NCI-H524 (cell line): ENCODE measurements around the gene PHACTR1.

Experiments used
- DNase-seq, 2 experiments: peaks; one replicate each; lab custom pipeline; 2025; lab: John Stamatoyannopoulos, UW

The PHACTR1 gene

GRCh38 chr6:12803486-12803885 lies 86.9 kb downstream of the PHACTR1 start:
- no peak for DNase-seq

- no peak for DNase-seq
Observed at GRCh38 chr6:12804952-12805645, 88.5 kb downstream of the PHACTR1 start.

DNA sequence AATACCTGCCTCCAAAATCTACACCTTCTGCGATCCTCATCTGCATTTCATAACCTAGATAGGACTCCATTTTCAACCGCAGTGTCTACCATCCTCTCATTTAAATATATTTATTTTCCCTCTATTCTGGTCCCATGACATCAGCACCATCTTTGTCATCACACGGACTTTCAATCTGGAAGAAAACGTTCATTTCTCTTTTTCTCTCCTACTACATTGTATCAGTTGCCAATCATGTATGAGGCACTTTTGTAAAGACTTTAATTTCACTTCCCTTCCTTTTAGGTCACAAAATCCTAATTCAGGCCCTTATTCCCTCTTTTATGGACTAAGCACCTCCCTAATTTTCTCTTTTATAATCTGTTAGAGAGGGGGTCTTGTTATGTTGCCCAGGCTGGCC lies 89.6 kb downstream of the PHACTR1 start:
- DNase-seq: no peak

- DNase-seq: no peak
Observed at GRCh38 chr6:12806796-12807195, 90.2 kb downstream of the PHACTR1 start.

DNA sequence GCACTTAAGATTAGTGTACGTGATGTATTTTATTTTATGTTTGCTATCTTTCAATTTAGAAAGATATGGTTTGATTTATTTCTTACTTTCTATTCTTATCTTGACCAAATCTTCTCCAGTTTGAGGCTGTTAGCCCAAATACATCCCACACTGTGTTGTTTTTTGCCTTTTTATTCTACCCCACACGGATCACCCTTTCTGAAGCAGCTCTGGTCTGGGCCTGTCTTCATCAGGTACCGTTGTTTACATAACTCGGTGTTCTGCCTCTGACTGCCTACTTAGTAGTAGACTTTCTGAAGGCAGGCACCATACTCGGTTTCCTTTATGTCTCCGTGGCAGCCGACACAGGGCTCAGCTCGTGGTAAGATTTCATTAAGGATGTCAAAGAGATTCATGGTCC lies 95.0 kb downstream of the PHACTR1 start:
- no peak for DNase-seq

DNA sequence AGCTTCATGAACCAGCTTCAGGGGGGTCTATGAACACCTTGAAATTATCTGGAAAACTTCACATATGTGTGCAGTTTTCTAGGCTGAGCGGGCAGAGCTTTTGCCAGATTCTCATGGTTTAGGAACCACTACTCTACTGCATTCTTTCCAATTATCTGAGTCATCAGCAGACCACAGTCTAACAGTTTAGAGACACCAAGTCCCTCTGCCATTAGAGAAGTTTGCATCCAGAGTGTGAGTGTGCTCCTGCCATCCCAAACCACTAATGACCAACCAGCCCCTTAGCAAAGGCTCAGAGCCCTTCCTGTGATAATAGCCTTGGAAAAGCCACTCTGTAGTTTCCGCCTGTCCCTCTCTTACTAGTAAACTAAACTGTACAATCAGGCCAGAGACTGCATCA lies 96.8 kb downstream of the PHACTR1 start:
- DNase-seq: no peak

DNA sequence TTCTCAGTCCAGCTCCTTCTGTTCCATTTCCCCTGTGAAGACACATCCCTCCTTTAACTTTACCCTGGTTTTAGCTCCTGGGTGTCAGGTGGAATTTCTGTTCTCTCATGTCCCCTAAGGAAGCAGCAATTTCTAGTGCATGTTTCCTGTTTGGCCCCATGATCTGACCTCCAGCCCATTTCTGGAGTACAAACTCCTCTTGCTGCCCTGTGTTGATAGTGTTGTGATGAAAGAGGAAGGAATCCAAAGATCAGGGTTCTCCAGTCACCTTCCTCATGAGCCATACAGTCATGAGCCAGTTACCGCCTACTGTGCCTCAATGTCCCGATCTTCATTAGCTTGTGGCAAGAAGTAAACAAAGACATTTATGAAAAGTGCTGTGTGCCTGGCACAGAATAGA lies 97.4 kb downstream of the PHACTR1 start:
- no peak for DNase-seq

DNA sequence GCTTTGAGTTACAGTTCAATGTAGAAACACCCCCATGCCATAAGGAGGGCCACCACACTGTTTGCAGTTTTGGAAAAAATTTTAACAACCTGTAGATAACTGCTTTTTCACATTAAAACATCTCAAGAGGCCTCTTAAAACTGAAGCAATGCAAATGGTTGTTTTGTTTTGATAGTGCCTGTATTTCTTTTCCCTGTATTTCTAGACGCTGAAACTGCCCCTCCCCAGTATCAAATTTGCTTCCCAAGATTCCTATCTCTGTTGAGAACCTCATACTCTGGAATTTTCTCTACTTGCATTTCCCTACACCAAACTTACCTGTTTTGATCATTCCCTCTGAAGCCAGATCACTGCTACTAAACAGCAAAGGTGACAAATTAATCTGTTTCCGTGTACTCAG lies 98.5 kb downstream of the PHACTR1 start:
- no peak for DNase-seq

DNA sequence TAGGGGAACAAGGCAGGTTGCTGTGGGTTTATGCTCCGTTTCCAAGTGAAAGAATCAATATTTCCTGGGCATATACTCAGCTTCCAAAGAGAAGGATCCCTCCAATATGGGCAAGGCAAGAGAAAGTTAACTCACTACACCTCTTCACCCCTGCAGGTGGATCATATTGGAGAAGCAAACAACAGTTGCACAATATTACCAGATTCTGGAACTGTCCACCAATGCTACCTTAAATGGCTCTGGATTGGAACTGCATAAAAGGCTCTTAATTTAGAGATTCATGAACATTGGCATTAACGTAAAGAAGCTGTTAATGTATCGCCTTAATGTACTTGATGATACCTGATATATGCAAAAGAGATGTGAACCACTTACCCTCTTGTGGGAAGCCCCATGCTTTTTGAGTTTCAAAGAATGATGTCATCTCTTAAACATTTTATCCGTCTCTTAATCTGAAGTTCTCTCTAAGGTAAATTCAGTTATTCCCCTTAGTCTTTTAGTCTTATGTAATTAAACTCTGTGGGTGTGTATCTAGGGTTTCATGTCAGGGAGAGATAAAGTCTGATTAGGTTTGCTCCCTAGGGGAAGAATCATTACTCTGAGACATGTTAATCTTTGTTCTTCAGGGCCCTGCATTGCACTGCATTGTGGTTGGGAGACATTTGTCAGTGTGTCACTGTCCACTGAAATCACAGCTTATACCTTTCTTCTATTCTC lies 99.5 kb downstream of the PHACTR1 start:
- no peak for DNase-seq

DNA sequence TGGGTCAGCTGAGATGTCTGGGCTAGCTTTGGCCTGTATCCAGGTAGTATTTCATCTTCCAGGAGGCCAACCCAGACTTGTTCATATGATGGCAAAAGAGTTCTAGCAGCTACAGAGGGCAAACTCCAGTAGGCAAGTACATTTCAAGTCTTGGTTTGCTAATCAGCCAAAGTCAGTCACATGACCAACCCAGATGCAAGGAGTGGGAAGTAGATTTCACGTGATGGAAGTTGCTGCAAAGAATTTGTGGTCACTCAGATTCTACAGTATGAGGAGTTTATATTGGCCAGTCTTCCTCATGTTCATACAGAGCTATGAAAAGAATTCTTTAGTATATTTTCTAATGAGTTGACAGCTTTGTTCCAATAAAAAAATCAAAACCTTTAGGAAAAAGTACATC lies 101.8 kb downstream of the PHACTR1 start:
- no peak for DNase-seq

DNA sequence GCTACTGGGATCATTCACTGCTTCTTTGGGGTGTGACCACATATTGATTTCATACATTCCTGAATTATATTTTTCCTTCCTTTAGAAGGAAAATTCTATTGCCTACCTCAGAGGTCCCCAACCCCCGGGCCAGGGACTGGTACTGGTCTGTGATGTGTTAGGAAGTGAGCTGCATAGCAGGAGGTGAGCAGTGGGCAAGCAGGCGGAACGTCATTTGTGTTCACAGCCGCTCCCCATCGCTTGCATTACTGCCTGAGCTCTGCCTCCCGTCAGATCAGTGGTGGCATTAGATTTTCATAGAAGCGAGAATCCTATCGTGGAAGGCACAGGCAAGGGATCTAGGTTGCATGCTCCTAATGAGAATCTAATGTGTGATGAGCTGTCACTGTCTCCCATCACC lies 107.3 kb downstream of the PHACTR1 start:
- DNase-seq: no peak

DNA sequence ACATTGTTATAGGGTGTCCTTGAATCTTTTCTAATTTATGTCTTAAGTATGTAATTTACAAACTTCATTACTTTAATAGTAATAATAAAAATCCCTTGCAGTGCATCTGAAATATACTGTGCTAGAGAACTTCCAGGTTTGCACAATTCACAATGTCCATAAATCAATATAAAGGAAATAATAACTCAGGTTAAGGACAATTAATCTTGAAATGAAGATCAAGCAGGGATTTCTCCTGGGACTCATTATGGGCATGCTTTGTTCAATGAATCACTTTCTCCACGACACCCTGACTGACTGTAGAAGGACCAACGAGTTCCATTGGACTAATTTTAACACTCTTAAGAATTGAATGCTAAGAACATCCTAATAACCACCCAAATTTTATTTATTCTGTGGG lies 110.0 kb downstream of the PHACTR1 start:
- DNase-seq: no peak

- no peak for DNase-seq
Observed at GRCh38 chr6:12827921-12828320, 111.4 kb downstream of the PHACTR1 start.

DNA sequence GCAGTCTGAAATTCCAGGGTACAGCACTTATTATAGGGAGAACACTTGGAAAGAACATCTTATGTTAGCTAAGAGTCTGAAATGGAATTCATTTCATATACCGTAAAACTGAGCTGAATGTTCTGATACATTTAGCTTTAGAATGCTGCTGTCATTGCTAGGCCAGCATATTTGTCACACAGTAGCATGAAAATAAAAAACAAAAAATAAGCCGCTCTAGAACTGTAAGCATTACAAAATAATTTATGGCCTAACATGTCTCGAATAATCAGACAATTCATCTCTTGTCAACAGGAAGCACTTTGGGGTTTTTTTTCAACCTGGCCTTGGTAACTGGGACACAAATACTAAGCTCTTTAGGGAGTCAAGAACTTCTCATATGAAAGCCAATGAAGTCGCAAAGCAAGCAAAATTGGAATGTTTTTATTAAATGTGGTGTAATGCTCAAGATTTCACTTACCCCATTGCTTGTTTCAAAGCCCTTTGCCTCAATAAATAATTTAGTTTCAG lies 115.7 kb downstream of the PHACTR1 start:
- no peak for DNase-seq

- DNase-seq: no peak
Observed at GRCh38 chr6:12836009-12836408, 119.4 kb downstream of the PHACTR1 start.

DNA sequence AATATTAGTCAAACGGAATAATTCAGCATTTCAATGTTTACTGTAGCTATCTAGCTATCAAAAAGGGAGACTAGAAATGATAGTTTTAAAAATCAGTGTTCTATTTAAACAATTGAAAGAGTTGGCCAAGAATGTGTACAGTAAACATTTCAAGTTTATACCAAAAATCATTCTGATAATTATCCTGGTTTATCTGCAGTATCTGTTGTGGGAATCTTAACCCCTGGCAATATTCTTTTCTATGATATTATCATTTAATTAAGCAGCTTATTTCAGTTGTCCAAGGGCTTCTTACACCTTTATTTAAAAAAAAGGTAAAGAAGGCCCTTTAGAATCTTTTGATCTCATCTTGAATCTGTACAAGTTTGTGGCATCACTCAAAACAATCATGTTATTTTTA lies 125.1 kb downstream of the PHACTR1 start:
- no peak for DNase-seq

DNA sequence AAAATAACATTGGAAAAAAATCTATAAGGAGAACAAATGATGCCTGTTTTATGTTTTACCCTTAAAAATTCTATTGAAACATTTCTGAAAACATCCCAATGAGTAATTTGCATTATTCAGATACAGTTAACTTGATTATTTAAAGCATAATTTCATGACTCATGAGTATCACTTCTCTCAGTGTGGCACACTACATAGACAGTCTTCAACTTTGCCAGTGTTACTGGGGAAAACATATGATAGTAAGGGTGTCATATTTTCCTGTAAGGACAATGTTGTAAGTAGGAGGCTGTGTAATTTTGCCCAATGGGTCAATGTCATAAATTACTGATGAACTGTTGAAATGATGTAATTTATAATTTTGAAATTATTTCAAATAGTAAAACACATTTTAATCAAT lies 125.5 kb downstream of the PHACTR1 start:
- DNase-seq: no peak

DNA sequence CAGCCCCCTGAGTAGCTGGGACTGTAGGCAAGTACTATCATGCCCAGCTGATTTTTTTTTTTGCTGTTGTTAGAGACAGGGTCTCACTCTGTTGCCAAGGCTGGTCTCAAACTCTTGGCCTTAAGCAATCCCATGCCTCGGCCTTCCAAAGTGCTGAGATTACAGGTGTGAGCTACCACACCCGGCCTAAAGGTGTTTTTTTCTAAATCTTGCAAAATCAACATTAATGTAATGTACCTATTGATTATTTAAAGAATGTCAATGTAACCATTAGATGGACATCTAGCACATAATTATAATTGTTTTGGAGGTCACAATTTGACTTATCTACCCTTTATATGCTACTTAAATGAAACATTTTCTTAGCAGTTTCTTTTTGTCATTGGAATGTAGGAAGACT lies 126.1 kb downstream of the PHACTR1 start:
- DNase-seq: no peak

DNA sequence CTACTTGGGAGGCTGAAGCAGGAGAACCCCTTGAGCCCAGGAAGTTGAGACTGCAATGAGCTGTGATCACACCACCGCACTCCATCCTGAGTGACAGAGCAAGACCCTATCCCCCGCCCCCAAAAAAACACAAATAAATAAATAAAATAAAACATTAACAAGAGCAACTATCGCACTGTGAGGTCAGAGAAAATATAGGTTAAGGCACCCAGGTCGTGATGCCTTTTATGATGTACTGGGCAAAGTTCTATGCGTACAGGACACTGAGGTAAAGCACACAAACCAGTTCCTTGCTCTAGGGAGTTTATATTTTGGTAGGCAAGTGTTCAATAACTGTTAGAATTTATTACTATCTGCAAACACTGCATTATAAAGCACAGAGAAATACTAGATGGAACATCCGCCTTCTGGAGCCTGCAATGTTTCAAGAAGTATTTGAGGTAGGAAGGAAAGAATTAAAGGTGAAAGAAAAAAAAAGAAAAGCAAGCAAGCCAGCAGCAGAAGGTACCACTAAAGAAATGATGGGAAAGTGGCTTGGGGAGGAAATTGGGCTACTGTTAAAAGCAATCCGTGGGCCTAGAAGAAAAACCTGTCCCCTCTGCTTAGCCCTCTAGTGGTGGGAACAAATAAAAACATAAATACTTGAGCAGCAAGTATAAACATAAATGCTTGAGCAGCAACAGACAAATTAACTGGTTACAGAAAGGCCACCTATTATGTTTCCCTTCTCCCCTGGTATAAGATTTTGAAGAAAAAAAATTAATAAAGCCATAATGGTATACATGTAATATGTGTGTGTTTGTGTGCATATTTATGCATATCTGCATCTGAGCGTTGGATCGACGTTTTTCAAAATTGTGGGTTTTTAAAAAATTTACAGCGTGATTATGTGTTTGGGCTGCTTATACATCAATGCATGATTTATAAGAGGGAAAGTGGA lies 128.0 kb downstream of the PHACTR1 start:
- peak in 1 of 2 experiments; percentile 24 for DNase-seq

- DNase-seq: no peak
Observed at GRCh38 chr6:12845224-12846004, 128.8 kb downstream of the PHACTR1 start.

DNA sequence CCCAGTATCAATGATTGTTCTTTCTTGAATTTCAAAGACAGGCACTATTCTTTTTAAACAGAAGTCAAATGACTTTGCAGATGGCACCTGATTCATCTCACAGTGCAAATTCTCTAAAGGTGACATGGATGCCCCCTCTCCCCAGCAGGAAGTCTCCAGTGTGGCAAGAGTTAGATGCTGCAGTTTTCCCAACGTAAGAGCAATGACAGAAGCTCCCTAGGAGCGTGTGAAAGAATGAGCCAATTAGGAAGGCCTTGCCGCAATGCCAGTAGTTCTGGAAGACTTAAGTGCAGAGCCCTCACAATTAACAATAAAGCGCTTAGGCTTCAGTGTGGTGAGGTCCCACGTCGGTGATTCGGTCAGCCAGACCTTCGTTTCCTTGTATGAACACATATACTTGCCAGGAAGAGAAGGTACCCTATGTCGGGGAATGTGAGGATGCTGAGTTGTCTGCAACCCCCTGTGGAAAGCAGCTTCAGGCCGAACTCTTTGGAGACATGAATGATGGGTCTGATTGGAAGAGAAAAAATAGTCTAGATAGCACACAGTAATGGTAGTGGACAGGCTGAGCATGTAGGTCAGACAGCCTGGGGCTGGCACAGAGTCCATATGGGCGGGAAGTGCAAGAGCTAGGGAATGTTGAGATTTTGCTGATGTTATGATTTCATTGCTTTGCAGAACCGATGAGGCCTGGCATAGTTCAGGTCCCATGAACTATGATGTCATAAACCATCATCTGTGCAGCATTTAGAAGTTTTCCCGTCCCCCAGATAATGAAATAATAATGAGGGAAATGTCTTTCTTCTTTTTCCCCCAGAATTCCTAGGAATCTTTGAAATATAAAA lies 132.6 kb downstream of the PHACTR1 start:
- no peak for DNase-seq
